HG03175 (cell line): Measurements from ENCODE around the gene DHRS1.

ENCODE experiments used
- ATAC-seq: cut with Tn5 transposase; IDR thresholded peaks from one replicate; pipeline ENCODE4 v1.9.1; 2021; ENCODE audit warnings: mild to moderate bottlenecking, moderate library complexity; ENCODE audit not compliant: unreplicated experiment

Gene DHRS1

GRCh38 chr14:24286996-24287395 lies 12.6 kb downstream of the DHRS1 start:
- ATAC-seq: no peak

GRCh38 chr14:24285351-24285750 lies 14.2 kb downstream of the DHRS1 start:
- no peak for ATAC-seq

- ATAC-seq: no peak
Measured at GRCh38 chr14:24284501-24285035, 15.0 kb downstream of the DHRS1 start.

GRCh38 chr14:24283796-24284460 lies 15.7 kb downstream of the DHRS1 start:
- ATAC-seq: no peak

- ATAC-seq: no peak
Measured at GRCh38 chr14:24282736-24283135, 16.8 kb downstream of the DHRS1 start.

- no peak for ATAC-seq
Measured at GRCh38 chr14:24281636-24282035, 17.9 kb downstream of the DHRS1 start.

GRCh38 chr14:24280797-24281460 lies 18.7 kb downstream of the DHRS1 start:
- no peak for ATAC-seq

- ATAC-seq: peak; percentile 43
Measured at GRCh38 chr14:24279301-24280186, 20.0 kb downstream of the DHRS1 start.

GRCh38 chr14:24278424-24278823 lies 21.2 kb downstream of the DHRS1 start:
- ATAC-seq: no peak

- ATAC-seq: no peak
Measured at GRCh38 chr14:24277606-24278321, 21.8 kb downstream of the DHRS1 start.

GRCh38 chr14:24277071-24277470 lies 22.5 kb downstream of the DHRS1 start:
- ATAC-seq: no peak

- ATAC-seq: peak; percentile 34
Measured at GRCh38 chr14:24274101-24274543, 25.5 kb downstream of the DHRS1 start.

- ATAC-seq: no peak
Measured at GRCh38 chr14:24273422-24273998, 26.1 kb downstream of the DHRS1 start.

- no peak for ATAC-seq
Measured at GRCh38 chr14:24272467-24272866, 27.1 kb downstream of the DHRS1 start.

- no peak for ATAC-seq
Measured at GRCh38 chr14:24271834-24272263, 27.7 kb downstream of the DHRS1 start.

- ATAC-seq: peak; percentile 89
Measured at GRCh38 chr14:24271134-24271833, 28.3 kb downstream of the DHRS1 start, which contains the start of gene RABGGTA. TSS of gene RABGGTA (minus strand) at chr14:24271597. CDS start at chr14:24271115, 482 bp downstream.

- ATAC-seq: peak; percentile 2
Measured at GRCh38 chr14:24270537-24271133, 28.9 kb downstream of the DHRS1 start.

- no peak for ATAC-seq
Measured at GRCh38 chr14:24269910-24270536, 29.6 kb downstream of the DHRS1 start.

GRCh38 chr14:24269368-24269767 lies 30.2 kb downstream of the DHRS1 start:
- no peak for ATAC-seq
